CD14-positive monocyte (primary cell): Measurements from ENCODE around the gene TRAF3. TPM values are rescaled to one million over a fixed set of nuclear protein-coding genes. Genes with fewer than 3 reads are reported as not detected.

Source experiments
- DNase-seq, 3 donors: peaks; one replicate each; pipeline ENCODE4 v3.0.0-alpha.2; 2011 to 2022
- H2AFZ ChIP-seq: 2 replicates; pipeline ENCODE4 v1.6.0; 2012; ENCODE audit warnings: mild to moderate bottlenecking, low read depth, low read length, inconsistent platforms; ENCODE audit not compliant: insufficient read depth, poor library complexity, severe bottlenecking
- H3K27ac ChIP-seq, 2 donors: 1 replicate in 1 of 2; 2 replicates in 1 of 2; pipeline ENCODE4 v1.5.1; 2012 to 2013; ENCODE audit warnings: low read length in 2 of 2, control low read depth in 1 of 2, inconsistent platforms in 1 of 2, low read depth in 1 of 2, mild to moderate bottlenecking in 1 of 2
- H3K27me3 ChIP-seq, 2 donors: one replicate each; pipeline versions ENCODE4 v1.6.0 to v1.6.1; 2011 to 2013; ENCODE audit warnings: low read length in 2 of 2; ENCODE audit not compliant: control insufficient read depth in 2 of 2, insufficient read depth in 2 of 2
- H3K36me3 ChIP-seq, 2 donors: replicated peaks in 1 of 2; 1 replicate in 1 of 2; 2 replicates in 1 of 2; pipeline versions ENCODE4 v1.5.1 to v1.6.1; 2012 to 2013; ENCODE audit warnings: low read length in 2 of 2, control low read depth in 1 of 2, inconsistent platforms in 1 of 2, mild to moderate bottlenecking in 1 of 2; ENCODE audit not compliant: insufficient read depth in 2 of 2, control insufficient read depth in 1 of 2
- H3K4me1 ChIP-seq, 2 donors: 1 replicate in 1 of 2; 2 replicates in 1 of 2; pipeline versions ENCODE4 v1.5.1 to v1.6.1; 2012 to 2013; ENCODE audit warnings: low read length in 2 of 2, control low read depth in 1 of 2, inconsistent platforms in 1 of 2, mild to moderate bottlenecking in 1 of 2, moderate library complexity in 1 of 2; ENCODE audit not compliant: insufficient read depth in 2 of 2, control insufficient read depth in 1 of 2
- H3K4me2 ChIP-seq: replicated peaks from 2 replicates; pipeline ENCODE3; 2012; ENCODE audit warnings: low read length, moderate library complexity, mild to moderate bottlenecking; ENCODE audit not compliant: poor library complexity, severe bottlenecking; ENCODE audit errors: extremely low read depth
- H3K4me3 ChIP-seq, 3 experiments: fragments of 200-600 bp in 1 of 3; sonication (generic) in 1 of 3; replicated peaks in 1 of 3; 1 replicate in 2 of 3; 2 replicates in 1 of 3; pipeline ENCODE4 v1.5.1; 2011 to 2013; ENCODE audit warnings: low read length in 3 of 3, mild to moderate bottlenecking in 3 of 3, control low read depth in 2 of 3, low read depth in 2 of 3, inconsistent platforms in 1 of 3, moderate library complexity in 1 of 3
- H3K79me2 ChIP-seq: 2 replicates; pipeline ENCODE4 v1.6.0; 2012; ENCODE audit warnings: mild to moderate bottlenecking, control low read depth, inconsistent platforms, low read length, moderate library complexity; ENCODE audit not compliant: insufficient read depth
- H3K9ac ChIP-seq: 2 replicates; pipeline ENCODE4 v1.6.0; 2017; ENCODE audit warnings: low read length, mild to moderate bottlenecking; ENCODE audit not compliant: insufficient read depth, poor library complexity, severe bottlenecking
- H3K9me3 ChIP-seq, 2 donors: replicated peaks in 1 of 2; 1 replicate in 1 of 2; 2 replicates in 1 of 2; pipeline versions ENCODE4 v1.5.1 to v1.6.1; 2012 to 2013; ENCODE audit warnings: low read length in 2 of 2, control low read depth in 1 of 2; ENCODE audit not compliant: control insufficient read depth in 1 of 2, insufficient read depth in 1 of 2
- H4K20me1 ChIP-seq: 2 replicates; pipeline ENCODE4 v1.6.0; 2012; ENCODE audit warnings: mild to moderate bottlenecking, low read length, control low read depth, moderate library complexity; ENCODE audit not compliant: insufficient read depth
- H3K27ac Mint-ChIP-seq, 7 donors: one replicate each; pipeline ENCODE4 v1.8.0; 2020; ENCODE audit warnings: mild to moderate bottlenecking in 7 of 7, mixed read lengths in 7 of 7, moderate library complexity in 6 of 7, inconsistent platforms in 2 of 7
- H3K27me3 Mint-ChIP-seq, 3 donors: one replicate each; pipeline ENCODE4 v1.8.0; 2021 to 2022; ENCODE audit warnings: low read depth in 3 of 3, mild to moderate bottlenecking in 3 of 3, mixed read lengths in 3 of 3, moderate library complexity in 3 of 3, inconsistent platforms in 1 of 3
- H3K36me3 Mint-ChIP-seq, 2 donors: one replicate each; pipeline ENCODE4 v1.8.0; 2020; ENCODE audit warnings: mixed read lengths in 2 of 2, inconsistent platforms in 1 of 2, mild to moderate bottlenecking in 1 of 2
- H3K4me1 Mint-ChIP-seq: one replicate; pipeline ENCODE4 v1.8.0; 2020; ENCODE audit warnings: mild to moderate bottlenecking, mixed read lengths
- H3K4me3 Mint-ChIP-seq, 2 donors: one replicate each; pipeline ENCODE4 v1.8.0; 2020; ENCODE audit warnings: mild to moderate bottlenecking in 2 of 2, mixed read lengths in 2 of 2, moderate library complexity in 1 of 2
- H3K9me3 Mint-ChIP-seq, 7 donors: one replicate each; pipeline ENCODE4 v1.8.0; 2020 to 2022; ENCODE audit warnings: mixed read lengths in 7 of 7, mild to moderate bottlenecking in 6 of 7, moderate library complexity in 6 of 7, inconsistent platforms in 2 of 7
- WGBS: methylation state at CpG from one replicate; pipeline ENCODE4 v1.1.5; 2013; ENCODE audit warnings: missing lambda C conversion rate; ENCODE audit not compliant: insufficient coverage; 5-methylcytosine and 5-hydroxymethylcytosine counted together
- intact Hi-C, 2 donors: fragments of 100-400 bp; cut with micrococcal nuclease; formaldehyde crosslinking; loops; one replicate each; pipeline versions ENCODE4 v1.15.0 to v1.15.1; 2023
- polyA plus RNA-seq, 3 donors: library from polyadenylated mRNA; depleted of rRNA in 1 of 3; unstranded in 2 of 3; stranded (reverse) in 1 of 3; fragments of 300-500 nt in 2 of 3; fragments of >200 nt in 1 of 3; fragmentation: Illumina TruSeq in 2 of 3; gene quantifications; 1 replicate in 2 of 3; 2 replicates in 1 of 3; pipeline ENCODE4 v1.2.3, GENCODE V29; 2012 to 2021
- TF ChIP-seq, protein P1 (sequence below): fragments of 200-600 bp; IDR thresholded peaks from one replicate; pipeline ENCODE4 v1.8.0; 2022; ENCODE audit warnings: antibody characterized with exemption, mild to moderate bottlenecking

TRAF3 gene
- polyA plus RNA-seq, 3 donors = 12.0 to 37.6 (median 17.3) TPM

DNA sequence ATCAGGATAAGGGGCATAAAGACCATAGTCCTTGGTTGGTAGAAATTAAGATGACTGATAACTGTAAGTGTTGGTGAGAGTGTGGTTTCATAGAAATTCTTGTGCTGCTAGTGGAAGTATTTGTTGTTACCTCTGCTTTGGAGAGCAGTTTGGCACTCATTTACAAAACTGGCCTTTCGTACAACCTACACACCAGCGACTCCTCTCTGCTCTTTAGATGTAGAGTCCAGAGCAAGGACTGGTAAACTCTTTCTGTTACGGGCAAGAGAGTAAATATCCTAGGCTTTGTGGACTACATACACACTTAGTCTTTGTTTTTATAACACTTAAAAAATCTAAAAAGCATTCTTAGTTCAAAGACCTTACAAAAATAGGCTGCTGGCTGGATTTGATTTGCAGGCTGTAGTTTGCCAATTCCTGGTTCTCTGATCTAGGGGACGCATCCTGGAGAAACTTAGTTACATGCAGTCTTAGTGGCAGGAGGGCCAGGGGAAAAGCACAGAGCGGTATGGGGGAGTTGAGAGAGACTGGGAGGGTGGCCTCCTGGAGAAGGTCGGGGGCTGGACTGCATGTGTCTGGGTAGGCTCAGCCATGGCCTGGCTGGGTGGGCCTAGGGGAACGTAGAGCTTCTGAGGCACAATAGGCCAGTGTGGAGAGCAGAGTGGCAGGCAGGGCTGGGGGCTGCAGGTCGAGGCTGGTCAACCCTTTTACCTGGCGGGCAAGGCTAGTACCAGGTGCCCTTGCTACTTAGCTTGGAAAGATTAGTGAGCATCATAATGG lies 89.9 kb downstream of the TRAF3 start:
- Histone ChIP-seq H3K27ac (no peak overlapping the region), H3K9me3 (no peaks in the 10 kb centered on the region), H3K9ac (peak overlapping the region; percentile 8), H3K27me3 (no peaks in the 10 kb centered on the region), H3K79me2 (peaks cover 12% of the 10 kb centered on the region), H3K4me2 (no peak overlapping the region), H2AFZ (no peak overlapping the region), H3K4me1 (peaks cover 5 to 14% of the 10 kb centered on the region in 2 donors), H4K20me1 (peaks cover 98% of the 10 kb centered on the region), H3K36me3 (peaks cover 23 to 38% of the 10 kb centered on the region in 2 donors), H3K4me3 (no peak overlapping the region)
- H3K4me1 Mint-ChIP-seq = peaks cover 11% of the 10 kb centered on the region
- no peak overlapping the region for H3K4me3 Mint-ChIP-seq
- TF ChIP-seq, protein P1, sequence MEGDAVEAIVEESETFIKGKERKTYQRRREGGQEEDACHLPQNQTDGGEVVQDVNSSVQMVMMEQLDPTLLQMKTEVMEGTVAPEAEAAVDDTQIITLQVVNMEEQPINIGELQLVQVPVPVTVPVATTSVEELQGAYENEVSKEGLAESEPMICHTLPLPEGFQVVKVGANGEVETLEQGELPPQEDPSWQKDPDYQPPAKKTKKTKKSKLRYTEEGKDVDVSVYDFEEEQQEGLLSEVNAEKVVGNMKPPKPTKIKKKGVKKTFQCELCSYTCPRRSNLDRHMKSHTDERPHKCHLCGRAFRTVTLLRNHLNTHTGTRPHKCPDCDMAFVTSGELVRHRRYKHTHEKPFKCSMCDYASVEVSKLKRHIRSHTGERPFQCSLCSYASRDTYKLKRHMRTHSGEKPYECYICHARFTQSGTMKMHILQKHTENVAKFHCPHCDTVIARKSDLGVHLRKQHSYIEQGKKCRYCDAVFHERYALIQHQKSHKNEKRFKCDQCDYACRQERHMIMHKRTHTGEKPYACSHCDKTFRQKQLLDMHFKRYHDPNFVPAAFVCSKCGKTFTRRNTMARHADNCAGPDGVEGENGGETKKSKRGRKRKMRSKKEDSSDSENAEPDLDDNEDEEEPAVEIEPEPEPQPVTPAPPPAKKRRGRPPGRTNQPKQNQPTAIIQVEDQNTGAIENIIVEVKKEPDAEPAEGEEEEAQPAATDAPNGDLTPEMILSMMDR = no peak
- peak overlapping the region in 2 of 7 donors; percentile 10 to 60 for H3K27ac Mint-ChIP-seq
- H3K27me3 Mint-ChIP-seq = no peaks in the 10 kb centered on the region
- H3K36me3 Mint-ChIP-seq = peaks cover 28 to 41% of the 10 kb centered on the region in 2 donors
- peaks cover 0 to 6% (median 5%) of the 10 kb centered on the region in 7 donors for H3K9me3 Mint-ChIP-seq
- WGBS = 100% methylated on average over 4 of the region's 9 CpGs
- no peak for DNase-seq
- intact Hi-C loops = no loop called here

DNA sequence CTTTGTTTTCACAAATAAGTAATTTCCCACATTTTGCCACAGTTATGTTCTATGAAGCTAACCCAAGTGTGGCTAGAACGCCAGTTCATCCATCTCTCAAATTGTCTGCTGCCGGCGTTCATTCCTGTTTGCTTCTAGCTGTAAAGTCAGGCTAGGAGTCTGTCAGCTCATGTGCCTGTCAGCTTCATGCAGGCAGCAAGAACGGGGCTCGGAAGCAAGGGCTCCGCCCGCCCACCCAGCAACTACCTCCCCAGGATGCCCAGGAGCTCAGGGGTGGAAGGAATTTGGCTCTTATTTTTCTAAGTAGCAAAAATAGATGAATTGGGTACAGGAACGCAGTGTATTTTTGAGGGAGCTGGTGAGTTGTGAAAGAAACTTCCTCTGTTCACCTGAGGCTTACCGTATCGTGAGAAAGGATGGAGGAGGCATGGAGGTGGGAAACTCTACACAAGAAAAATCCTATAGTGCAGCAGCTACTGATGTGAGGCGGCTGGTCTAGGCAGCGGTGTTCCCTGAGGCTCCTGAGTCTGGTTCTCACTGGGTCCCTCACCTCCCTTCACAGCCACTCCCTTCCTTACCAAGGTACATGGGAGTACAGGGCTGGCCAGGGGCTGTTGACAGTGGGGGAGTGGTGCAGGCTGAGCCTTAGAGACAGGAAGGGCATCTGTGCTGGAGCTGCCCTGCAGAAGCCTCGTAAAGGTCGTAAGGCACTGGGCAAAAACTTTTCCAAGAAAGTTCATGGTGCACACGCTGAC lies 90.8 kb downstream of the TRAF3 start:
- Histone ChIP-seq H3K4me2 (no peak overlapping the region), H3K36me3 (peaks cover 31 to 46% of the 10 kb centered on the region in 2 donors), H4K20me1 (peaks cover 96% of the 10 kb centered on the region), H3K9me3 (no peaks in the 10 kb centered on the region), H3K79me2 (peaks cover 12% of the 10 kb centered on the region), H3K4me3 (no peak overlapping the region), H3K27me3 (no peaks in the 10 kb centered on the region), H3K4me1 (peaks cover 5 to 14% of the 10 kb centered on the region in 2 donors), H2AFZ (no peak overlapping the region), H3K27ac (peak overlapping the region in 1 of 2 donors; percentile 56), H3K9ac (no peak overlapping the region)
- intact Hi-C loops = no loop called here
- TF ChIP-seq, protein P1 = no peak
- no peak overlapping the region for H3K27ac Mint-ChIP-seq
- WGBS = 95% methylated on average over 6 of the region's 15 CpGs
- H3K9me3 Mint-ChIP-seq = peaks cover 0 to 5% (median 2%) of the 10 kb centered on the region in 7 donors
- peaks cover 36 to 49% of the 10 kb centered on the region in 2 donors for H3K36me3 Mint-ChIP-seq
- peaks cover 11% of the 10 kb centered on the region for H3K4me1 Mint-ChIP-seq
- no peaks in the 10 kb centered on the region for H3K27me3 Mint-ChIP-seq
- no peak overlapping the region for H3K4me3 Mint-ChIP-seq
- DNase-seq = no peak
